SK-N-SH (cell line): Measurements from ENCODE around the gene DUXA. TPM values are rescaled to one million over a fixed set of nuclear protein-coding genes. Genes with fewer than 3 reads are reported as not detected.

Experiments used
- CTCF ChIA-PET: fragments of 300-600, 350-600 bp; formaldehyde crosslinking; extraction: SDS; loops from one replicate; lab custom pipeline; 2021; lab: Yijun Ruan, JAX
- POLR2A ChIA-PET: fragments of 350-600 bp; sonication (Branson Sonifier 250); formaldehyde crosslinking; extraction: SDS; loops from one replicate; lab custom pipeline; 2020; ENCODE audit warnings: antibody characterized with exemption, inconsistent platforms; lab: Yijun Ruan, JAX
- DNase-seq: peaks from one replicate; pipeline ENCODE4 v3.0.0; 2012
- H2AFZ ChIP-seq: fragments of 200-600 bp; sonication (generic); 2 replicates; pipeline ENCODE4 v1.8.1; 2016; ENCODE audit warnings: antibody characterized with exemption, mild to moderate bottlenecking, low read depth
- H3F3A ChIP-seq: fragments of 200-600 bp; sonication (generic); replicated peaks from 2 replicates; pipeline ENCODE3; 2016; ENCODE audit warnings: antibody characterized with exemption, mild to moderate bottlenecking; ENCODE audit not compliant: insufficient read depth
- H3K27ac ChIP-seq, 2 experiments: fragments of 200-500 bp in 1 of 2; fragments of 200-600 bp in 1 of 2; sonication (Bioruptor generic) in 1 of 2; sonication (generic), shearing (Covaris generic) in 1 of 2; 2 replicates each; pipeline versions ENCODE4 v1.5.1 to v1.6.1; 2014 to 2016; ENCODE audit warnings: low read depth in 2 of 2, inconsistent platforms in 1 of 2, low read length in 1 of 2, mild to moderate bottlenecking in 1 of 2, mixed read lengths in 1 of 2
- H3K27me3 ChIP-seq: fragments of 200-600 bp; sonication (generic), shearing (Covaris generic); 2 replicates; pipeline ENCODE4 v1.6.1; 2016; ENCODE audit warnings: mixed run types; ENCODE audit not compliant: insufficient read depth
- H3K36me3 ChIP-seq, 2 experiments: fragments of 200-500 bp in 1 of 2; fragments of 200-600 bp in 1 of 2; sonication (Bioruptor generic) in 1 of 2; sonication (generic) in 1 of 2; replicated peaks in 1 of 2; 2 replicates each; pipeline versions ENCODE3 to v1.5.1; 2014 to 2016; ENCODE audit warnings: low read length in 1 of 2, mild to moderate bottlenecking in 1 of 2; ENCODE audit not compliant: insufficient read depth in 2 of 2, control insufficient read depth in 1 of 2
- H3K4me1 ChIP-seq, 2 experiments: fragments of 200-500 bp in 1 of 2; fragments of 200-600 bp in 1 of 2; sonication (Bioruptor generic) in 1 of 2; sonication (generic), shearing (Covaris generic) in 1 of 2; 2 replicates each; pipeline versions ENCODE4 v1.5.1 to v1.6.1; 2014 to 2016; ENCODE audit warnings: low read depth in 1 of 2, low read length in 1 of 2, mixed run types in 1 of 2; ENCODE audit not compliant: insufficient read depth in 2 of 2, control insufficient read depth in 1 of 2
- H3K4me2 ChIP-seq: fragments of 200-600 bp; sonication (generic), shearing (Covaris generic); 2 replicates; pipeline ENCODE4 v1.6.1; 2017; ENCODE audit warnings: mixed run types
- H3K4me3 ChIP-seq, 2 experiments: fragments of 200-500 bp in 1 of 2; fragments of 200-600 bp in 1 of 2; sonication (Bioruptor generic) in 1 of 2; sonication (generic), shearing (Covaris generic) in 1 of 2; 2 replicates each; pipeline versions ENCODE4 v1.5.1 to v1.8.1; 2014 to 2016; ENCODE audit warnings: low read depth in 2 of 2, inconsistent platforms in 1 of 2, low read length in 1 of 2, mild to moderate bottlenecking in 1 of 2, mixed read lengths in 1 of 2, moderate library complexity in 1 of 2
- H3K79me2 ChIP-seq: fragments of 200-600 bp; sonication (generic); 2 replicates; pipeline ENCODE4 v1.8.1; 2017; ENCODE audit warnings: mild to moderate bottlenecking; ENCODE audit not compliant: insufficient read depth
- H3K9ac ChIP-seq: fragments of 200-600 bp; sonication (generic); 2 replicates; pipeline ENCODE4 v1.6.1; 2017; ENCODE audit warnings: mixed run types
- H3K9me2 ChIP-seq: fragments of 200-600 bp; sonication (generic); 2 replicates; pipeline ENCODE4 v1.6.1; 2017; ENCODE audit warnings: mixed run types
- H3K9me3 ChIP-seq: fragments of 200-600 bp; sonication (generic); 2 replicates; pipeline ENCODE4 v1.6.1; 2017; ENCODE audit warnings: mixed run types, mild to moderate bottlenecking, moderate library complexity
- H4K20me1 ChIP-seq: fragments of 200-600 bp; sonication (generic); 2 replicates; pipeline ENCODE4 v1.6.1; 2017; ENCODE audit warnings: mild to moderate bottlenecking, mixed run types; ENCODE audit not compliant: insufficient read depth
- ELF1 ChIP-seq: IDR thresholded peaks from 2 replicates; pipeline ENCODE4 v1.4.0; 2012
- EZH2phosphoT487 ChIP-seq: fragments of 200-600 bp; sonication (generic); IDR thresholded peaks from 2 replicates; pipeline ENCODE4 v1.6.1; 2017; ENCODE audit warnings: low read depth, mixed run types, mild to moderate bottlenecking, antibody characterized with exemption, moderate library complexity, borderline replicate concordance
- FOXM1 ChIP-seq: IDR thresholded peaks from 2 replicates; pipeline ENCODE4 v1.4.0; 2012; ENCODE audit warnings: low read depth, mild to moderate bottlenecking
- GABPA ChIP-seq: IDR thresholded peaks from 2 replicates; pipeline ENCODE4 v1.4.0; 2012; ENCODE audit warnings: low read depth, mild to moderate bottlenecking
- IRF3 ChIP-seq: fragments of 150-350 bp; IDR thresholded peaks from 2 replicates; pipeline ENCODE4 v1.6.1; 2016; ENCODE audit warnings: mild to moderate bottlenecking, low read depth, low read length
- MAX ChIP-seq: IDR thresholded peaks from 2 replicates; pipeline ENCODE4 v1.4.0; 2012; ENCODE audit warnings: low read depth
- NRF1 ChIP-seq: IDR thresholded peaks from 2 replicates; pipeline ENCODE4 v1.6.1; 2012; ENCODE audit warnings: low read depth, mild to moderate bottlenecking, low read length
- SMC3 ChIP-seq: IDR thresholded peaks from 2 replicates; pipeline ENCODE4 v1.6.1; 2012; ENCODE audit warnings: low read depth, low read length, improper control_type of control experiment
- TAF1 ChIP-seq: IDR thresholded peaks from 2 replicates; pipeline ENCODE4 v1.6.1; 2012; ENCODE audit warnings: low read depth, mild to moderate bottlenecking, low read length, moderate library complexity, borderline replicate concordance
- TCF12 ChIP-seq: IDR thresholded peaks from 2 replicates; pipeline ENCODE4 v1.4.0; 2012
- TEAD4 ChIP-seq: IDR thresholded peaks from 2 replicates; pipeline ENCODE4 v1.4.0; 2012; ENCODE audit warnings: mild to moderate bottlenecking, borderline replicate concordance; ENCODE audit not compliant: insufficient read depth
- USF1 ChIP-seq: IDR thresholded peaks from 2 replicates; pipeline ENCODE4 v1.4.0; 2012; ENCODE audit warnings: low read depth, borderline replicate concordance
- USF2 ChIP-seq: fragments of 150-350 bp; IDR thresholded peaks from 2 replicates; pipeline ENCODE4 v1.6.1; 2017; ENCODE audit warnings: antibody characterized with exemption, low read length, low read depth, borderline replicate concordance
- WGBS: methylation state at CpG from one replicate; pipeline ENCODE4 v1.1.6; 2017; ENCODE audit warnings: low lambda C conversion rate; 5-methylcytosine and 5-hydroxymethylcytosine counted together
- polyA plus RNA-seq, 3 experiments: library from polyadenylated mRNA; depleted of rRNA; stranded (reverse); fragments of >200 nt; gene quantifications; 2 replicates each; pipeline ENCODE4 v1.2.3, GENCODE V29; 2012

Gene DUXA
- polyA plus RNA-seq, 1 of the 3 experiments (the other 2 are of a cell fraction) = not detected

- H3K9me2 ChIP-seq = no peaks in the 10 kb centered on the region
- no peaks in the 10 kb centered on the region for H3K27me3 ChIP-seq
- ChIA-PET CTCF (no interaction called here), POLR2A (interaction anchor here (1.3 kb wide), 1 partner anchor 21 kb away, joined by 8 read pairs; no protein-coding TSS in a partner anchor)
- peaks cover 37 to 40% of the 10 kb centered on the region in 2 experiments for H3K36me3 ChIP-seq
- peak overlapping the region in 1 of 2 experiments; percentile 79; a peak in 2 of 4 replicates for H3K27ac ChIP-seq
- H3K9me3 ChIP-seq = 0 out of 2 replicates have a peak, but pooled peaks cover 4% of the 10 kb centered on the region
- peaks cover 19% of the 10 kb centered on the region for H4K20me1 ChIP-seq
- peaks cover 4% of the 10 kb centered on the region for H3F3A ChIP-seq
- peak overlapping the region; percentile 82 to 96 for H3K4me3 ChIP-seq
- WGBS = 29% methylated on average over 9 of the region's 9 CpGs
- peak; percentile 33 for DNase-seq
- H3K9ac ChIP-seq = peak overlapping the region; percentile 85
- H3K79me2 ChIP-seq = peaks cover 48% of the 10 kb centered on the region
- peak overlapping the region; percentile 100 for H2AFZ ChIP-seq
- peaks cover 0 to 21% of the 10 kb centered on the region in 2 experiments; a peak in 1 of 4 replicates for H3K4me1 ChIP-seq
- H3K4me2 ChIP-seq = peak overlapping the region; percentile 87
- TF ChIP-seq USF1 (no peak), IRF3 (no peak), NRF1 (no peak), SMC3 (no peak), EZH2phosphoT487 (no peak), MAX (no peak), TAF1 (no peak), ELF1 (no peak), FOXM1 (no peak), USF2 (no peak), GABPA (no peak), TCF12 (no peak), TEAD4 (no peak)
- TF ChIP-seq, all 33 proteins: peak for 0
Observed at GRCh38 chr19:57192077-57192420, 24.8 kb upstream of the DUXA start.
